GM04504 (cell line): Measurements from ENCODE around the gene MYO3A.

Source experiments
- DNase-seq: peaks from one replicate; pipeline ENCODE4 v3.0.0-alpha.2; 2012; ENCODE audit warnings: low read depth

The MYO3A gene, protein sequence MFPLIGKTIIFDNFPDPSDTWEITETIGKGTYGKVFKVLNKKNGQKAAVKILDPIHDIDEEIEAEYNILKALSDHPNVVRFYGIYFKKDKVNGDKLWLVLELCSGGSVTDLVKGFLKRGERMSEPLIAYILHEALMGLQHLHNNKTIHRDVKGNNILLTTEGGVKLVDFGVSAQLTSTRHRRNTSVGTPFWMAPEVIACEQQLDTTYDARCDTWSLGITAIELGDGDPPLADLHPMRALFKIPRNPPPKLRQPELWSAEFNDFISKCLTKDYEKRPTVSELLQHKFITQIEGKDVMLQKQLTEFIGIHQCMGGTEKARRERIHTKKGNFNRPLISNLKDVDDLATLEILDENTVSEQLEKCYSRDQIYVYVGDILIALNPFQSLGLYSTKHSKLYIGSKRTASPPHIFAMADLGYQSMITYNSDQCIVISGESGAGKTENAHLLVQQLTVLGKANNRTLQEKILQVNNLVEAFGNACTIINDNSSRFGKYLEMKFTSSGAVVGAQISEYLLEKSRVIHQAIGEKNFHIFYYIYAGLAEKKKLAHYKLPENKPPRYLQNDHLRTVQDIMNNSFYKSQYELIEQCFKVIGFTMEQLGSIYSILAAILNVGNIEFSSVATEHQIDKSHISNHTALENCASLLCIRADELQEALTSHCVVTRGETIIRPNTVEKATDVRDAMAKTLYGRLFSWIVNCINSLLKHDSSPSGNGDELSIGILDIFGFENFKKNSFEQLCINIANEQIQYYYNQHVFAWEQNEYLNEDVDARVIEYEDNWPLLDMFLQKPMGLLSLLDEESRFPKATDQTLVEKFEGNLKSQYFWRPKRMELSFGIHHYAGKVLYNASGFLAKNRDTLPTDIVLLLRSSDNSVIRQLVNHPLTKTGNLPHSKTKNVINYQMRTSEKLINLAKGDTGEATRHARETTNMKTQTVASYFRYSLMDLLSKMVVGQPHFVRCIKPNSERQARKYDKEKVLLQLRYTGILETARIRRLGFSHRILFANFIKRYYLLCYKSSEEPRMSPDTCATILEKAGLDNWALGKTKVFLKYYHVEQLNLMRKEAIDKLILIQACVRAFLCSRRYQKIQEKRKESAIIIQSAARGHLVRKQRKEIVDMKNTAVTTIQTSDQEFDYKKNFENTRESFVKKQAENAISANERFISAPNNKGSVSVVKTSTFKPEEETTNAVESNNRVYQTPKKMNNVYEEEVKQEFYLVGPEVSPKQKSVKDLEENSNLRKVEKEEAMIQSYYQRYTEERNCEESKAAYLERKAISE (N-terminal part only)

DNA sequence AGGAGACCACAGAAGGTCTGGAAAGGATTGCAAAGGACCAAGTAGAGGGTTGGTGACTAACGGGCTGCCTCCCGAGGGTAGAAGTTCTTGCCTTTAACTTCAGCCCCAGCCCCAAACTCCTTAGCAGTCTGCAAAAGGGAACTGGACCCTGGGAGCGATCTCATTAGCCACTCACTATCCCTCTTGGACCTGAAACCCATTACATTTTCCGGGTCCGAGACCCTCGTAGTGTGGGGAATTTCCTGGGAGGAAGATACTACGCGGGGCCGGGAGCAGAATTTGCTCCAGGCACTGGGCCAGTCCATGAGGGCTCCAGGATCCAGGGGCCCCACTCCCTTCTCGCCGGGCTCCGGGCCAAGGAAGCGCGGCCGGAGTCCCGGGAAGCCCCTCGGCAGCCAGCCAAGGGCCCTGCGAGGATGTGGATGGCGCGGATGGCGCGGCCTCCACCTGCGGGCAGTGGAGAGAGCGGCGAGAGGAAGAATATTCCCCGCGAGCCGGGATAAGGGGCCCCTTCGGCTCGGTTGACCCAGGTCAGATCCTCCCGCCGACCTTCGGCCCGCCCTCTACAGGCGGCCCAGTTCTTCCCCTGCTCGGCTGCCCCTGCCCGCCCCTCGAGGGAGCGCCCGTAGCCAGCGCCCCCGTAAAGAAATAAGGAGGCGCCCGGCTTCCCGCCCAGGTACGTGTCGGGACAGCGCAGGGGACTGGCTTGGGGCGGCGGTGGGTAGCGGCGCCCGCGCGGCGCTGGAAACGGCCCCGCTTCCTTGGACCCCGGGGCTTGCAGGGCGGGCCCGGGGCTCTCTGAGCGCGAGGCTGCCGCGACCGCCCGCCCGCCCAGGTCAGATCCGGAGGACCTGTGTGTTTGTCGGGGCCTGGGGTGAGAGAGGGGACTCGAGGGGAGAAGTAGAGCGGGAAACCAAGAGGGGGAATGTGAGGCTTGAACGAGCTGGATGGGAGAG is at the start of gene MYO3A:
Gene MYO3A, plus strand, starts transcription at position 577 of the 956 bp plus-strand sequence. CDS start 17,882 bp downstream, outside the sequence.
- no peak for DNase-seq

DNA sequence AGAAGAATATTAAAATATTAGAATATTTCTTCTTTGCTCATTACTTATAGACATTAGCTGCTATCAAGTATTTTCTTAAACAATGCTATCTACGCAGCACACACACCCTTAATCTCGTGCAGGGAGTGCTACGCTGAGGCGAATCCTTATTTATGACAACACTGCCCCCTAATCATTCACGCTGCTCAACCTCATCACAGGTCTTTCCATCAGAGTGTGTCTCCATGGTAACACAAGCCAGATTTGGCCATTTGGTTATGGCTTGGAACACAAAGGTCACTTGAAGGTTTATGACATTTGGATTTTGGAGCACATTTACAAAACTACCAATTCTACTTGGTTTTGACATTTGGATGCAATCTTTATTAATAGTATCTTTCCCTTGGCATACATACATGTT is 45.4 kb upstream of the MYO3A start:
- no peak for DNase-seq

DNA sequence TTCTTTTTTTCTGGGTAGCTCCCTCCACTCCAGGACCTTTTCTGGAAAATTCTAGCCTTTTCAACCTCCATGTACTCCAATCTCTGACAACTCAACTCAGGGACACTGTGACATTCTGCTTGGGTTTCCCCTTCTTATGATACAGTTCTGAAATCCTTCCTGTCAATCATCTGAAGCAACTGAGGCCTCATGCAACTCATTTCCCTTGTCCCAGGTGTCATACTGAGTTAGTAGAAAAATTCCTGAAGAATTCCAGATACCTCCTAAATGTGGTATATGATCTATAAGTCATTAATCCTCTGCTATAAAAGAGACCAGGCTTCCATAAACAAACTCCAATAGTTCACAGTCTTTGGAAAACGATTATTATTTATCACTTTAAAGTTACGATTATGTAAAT is 43.0 kb upstream of the MYO3A start:
- no peak for DNase-seq

DNA sequence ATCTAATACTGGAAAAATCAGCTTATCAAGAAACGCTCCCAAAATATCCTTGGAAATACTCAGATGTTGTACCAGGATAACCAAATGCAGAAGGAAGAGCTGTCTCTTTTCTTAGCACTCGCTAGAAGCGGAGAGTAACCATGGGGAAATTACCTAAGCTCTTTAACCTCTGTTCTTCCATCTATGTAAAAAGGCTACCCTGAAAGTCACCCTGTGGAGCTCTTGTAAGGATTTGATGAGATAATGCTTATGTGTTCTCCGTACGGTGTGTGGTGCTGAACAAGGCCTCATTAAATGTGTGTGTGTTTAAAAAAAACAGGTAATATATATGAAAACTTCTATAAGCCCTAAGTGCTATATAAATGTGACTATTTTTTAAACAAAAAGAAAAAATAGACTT is 38.2 kb upstream of the MYO3A start:
- DNase-seq, result no peak

DNA sequence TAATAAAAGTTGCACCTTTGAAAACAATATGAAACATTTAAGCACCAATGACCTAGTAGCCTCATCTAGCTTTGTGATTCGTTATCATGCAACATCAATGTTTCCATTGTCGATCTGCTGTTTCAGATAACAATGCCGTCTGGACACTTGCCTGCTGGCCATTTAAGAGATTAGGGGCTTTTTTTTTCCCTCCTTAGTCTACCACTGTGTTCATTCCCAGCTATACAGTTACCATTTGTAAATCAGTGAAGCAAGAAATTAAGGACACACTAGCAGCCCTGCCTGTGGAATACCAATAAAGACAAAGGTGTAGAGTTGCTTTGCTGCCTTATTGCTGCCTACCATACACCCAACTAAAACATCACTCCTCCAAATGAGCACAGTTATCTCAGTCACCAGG is 37.6 kb upstream of the MYO3A start:
- no peak for DNase-seq

DNA sequence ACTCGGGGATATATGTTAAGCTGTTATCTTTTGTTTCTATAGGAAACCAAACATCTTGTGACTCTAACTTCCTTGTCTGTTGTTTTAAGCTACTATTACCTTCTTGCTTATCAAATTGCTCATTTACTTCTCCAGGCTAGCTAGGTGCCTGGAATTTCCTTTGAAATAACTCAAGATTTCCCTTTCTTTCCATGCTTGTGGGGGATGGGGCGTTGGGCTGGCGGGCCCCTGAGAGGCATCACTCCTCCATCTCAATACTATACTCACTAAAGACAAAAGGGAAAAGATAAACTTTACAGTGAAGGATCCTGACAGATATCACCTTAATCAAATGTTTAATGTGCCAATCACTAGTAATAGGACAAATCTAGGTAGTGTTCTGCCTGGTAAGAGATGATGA is 34.7 kb upstream of the MYO3A start:
- DNase-seq, result no peak

DNA sequence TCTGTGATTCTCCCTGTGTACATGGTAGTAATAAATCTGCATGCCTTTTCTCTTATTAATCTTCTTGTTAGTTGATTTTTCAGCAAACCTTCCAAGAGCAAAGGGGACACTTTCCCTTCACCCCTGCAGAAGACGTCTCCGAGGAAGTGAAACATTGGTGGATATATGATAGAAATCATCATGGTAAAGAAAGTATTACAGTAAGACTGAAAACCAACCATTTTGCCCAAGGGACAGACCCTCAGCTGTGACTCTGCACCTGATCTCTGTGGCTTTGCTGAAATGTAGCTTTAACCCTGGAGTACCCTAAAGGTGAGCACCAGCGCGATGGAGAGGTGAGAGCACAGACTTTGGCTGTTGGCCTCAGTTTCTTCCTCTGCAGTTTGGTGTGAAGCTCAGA is 32.8 kb upstream of the MYO3A start:
- no peak for DNase-seq

DNA sequence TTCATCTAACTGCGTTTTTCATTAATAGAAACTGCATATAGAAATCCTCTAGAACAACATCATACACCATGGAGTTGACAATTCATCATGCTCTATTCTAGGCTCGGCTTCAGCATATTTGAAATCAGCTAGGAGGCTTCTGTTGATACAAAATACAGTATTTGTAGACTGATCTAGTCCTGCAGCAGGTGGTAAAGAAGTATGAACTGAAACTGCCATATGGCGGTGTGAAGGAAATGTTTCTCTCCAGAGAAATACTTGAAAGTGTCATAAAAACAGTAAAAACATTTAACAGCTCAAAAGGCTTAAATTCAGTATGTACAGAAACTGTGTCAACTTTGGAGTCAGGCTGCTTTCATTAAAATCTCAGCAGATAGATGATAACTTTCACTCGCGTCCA is 32.0 kb upstream of the MYO3A start:
- DNase-seq, result no peak

DNA sequence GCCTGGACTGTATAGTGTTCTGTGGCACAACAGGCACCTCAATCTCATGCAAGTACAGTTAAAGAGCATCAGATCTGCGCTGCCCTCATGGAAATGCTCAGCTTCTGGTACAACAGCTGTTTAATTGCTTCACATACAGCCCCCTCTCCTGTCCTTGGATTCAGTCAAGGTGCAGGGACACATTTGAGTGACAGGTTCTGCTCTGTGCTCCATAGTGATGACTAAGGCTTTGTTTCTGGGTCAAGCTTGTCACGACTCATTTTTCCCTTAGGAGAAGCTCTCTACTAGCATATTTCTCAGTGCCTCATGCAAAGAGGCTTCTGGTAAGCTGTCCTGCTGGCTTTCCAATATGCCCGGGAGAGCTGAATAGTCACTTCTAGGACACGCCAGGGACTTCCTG is 26.8 kb upstream of the MYO3A start:
- DNase-seq, result no peak

DNA sequence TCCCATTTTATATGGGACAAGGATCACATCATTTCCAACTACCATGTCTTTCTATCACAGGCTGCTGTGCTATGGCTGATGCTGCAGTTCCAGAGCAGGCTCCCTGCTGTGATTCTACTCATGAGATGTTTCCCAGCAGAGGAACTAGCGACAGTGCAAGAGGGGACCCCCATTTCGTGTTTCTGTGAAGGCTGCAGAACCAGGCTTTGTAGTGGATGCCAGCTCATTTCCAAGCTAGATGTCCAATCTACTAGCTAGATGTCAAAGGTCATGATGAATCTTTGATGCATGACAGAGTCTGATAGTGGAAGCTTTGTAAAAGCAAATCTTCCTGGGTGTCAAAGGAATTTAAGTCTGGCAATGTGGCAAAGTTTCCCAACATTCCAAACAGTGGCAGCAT is 21.2 kb upstream of the MYO3A start:
- no peak for DNase-seq

DNA sequence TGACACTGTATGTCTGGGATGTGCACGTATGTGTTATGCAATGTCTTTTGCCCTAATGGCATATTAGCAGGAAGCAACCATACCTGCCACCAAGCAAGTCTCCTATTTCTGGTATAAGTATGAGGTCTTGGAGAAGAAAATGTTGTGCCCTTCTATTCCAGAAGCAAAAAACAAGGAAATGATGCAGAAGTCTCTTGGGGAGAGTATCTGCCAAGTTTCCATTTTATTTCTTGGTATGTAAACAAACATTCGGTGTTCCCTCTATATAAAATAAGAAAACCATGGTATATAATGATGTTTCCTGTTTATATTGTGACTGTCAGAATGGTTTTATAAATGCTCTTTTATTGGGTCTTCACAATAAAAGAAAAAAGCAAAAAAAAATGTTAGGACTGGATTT is 19.3 kb upstream of the MYO3A start:
- DNase-seq, result no peak

DNA sequence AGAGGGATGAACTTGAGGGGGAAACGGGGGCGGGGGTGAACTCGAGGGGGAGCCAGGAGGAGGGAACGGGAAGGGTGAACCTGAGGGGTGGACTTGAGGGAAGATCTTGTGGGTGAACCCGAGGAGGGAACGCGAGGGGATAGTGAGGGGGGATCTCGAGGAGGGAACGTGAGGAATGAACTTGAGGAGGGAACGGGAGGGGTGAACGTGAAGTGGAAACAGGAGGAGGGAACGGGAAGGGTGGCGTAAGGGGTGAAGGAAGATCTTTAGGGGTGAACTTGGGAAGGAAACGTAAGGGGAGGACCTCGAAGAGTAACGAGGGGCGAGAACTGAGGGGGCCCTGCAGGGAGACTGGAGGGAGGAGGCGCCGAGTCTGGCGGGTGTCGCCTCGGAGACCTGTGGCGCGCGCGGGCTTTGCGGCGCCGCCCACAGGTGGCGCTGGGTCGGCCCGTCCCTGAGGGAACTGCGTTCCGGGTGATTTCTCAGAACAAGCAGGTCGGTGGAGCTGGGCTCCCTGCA is 651 bp downstream of the MYO3A start:
- DNase-seq, result no peak

DNA sequence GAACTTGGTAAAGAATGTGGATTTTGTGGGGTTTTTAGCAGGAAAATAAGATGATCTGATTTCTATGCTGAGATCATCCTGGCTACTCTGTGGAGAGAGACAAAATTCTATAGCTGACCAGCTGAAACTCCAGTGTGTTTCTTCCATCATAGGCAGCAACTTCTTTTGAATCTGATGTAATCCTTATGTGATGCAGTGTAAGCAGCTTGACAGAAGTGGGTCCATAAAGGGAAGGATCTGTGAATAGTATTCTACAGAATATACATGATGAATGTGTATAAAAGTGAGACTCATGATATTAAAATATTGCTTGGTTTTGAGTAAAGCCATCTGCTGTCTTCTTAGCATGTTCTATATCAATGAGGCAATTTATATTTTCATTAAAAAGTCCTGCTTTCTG is 4.4 kb downstream of the MYO3A start:
- no peak for DNase-seq

DNA sequence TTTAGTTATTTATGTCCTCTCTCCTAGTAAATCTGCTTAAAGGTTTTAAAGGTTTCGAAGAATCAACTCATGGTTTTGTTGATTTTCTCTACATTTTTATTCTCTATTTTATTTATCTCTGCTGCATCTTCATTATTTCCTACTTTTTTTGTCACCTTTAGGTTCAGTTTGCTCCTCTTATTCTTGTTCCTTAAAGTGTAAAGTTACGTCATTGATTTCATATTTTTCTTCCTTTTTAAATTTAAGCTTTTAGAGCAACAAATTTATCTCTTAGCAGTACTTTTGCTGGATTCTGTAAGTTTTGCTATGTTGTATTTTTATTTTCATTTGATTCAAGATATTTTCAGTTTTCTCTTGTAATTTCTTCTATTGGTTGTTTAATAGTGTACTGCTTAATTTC is 10.7 kb downstream of the MYO3A start:
- no peak for DNase-seq

DNA sequence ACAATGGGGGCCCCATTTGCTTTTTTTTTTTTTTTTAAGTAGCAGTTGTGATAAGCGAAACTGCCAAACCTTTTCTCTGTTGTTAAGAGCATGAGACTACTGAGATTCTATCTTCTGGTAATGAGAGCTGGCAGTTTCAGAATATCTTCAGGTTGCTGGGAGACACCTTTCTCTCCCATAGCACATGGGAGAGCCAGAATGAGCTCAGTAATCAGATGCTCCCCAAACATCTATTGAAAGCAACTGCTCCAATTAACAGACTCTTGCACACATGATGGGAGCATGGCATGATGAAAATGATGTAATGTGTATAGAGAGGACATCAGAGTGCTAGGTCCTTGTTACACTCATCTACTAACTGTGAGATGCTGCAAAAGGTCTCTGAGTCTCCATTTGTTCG is 18.8 kb downstream of the MYO3A start:
- no peak for DNase-seq

DNA sequence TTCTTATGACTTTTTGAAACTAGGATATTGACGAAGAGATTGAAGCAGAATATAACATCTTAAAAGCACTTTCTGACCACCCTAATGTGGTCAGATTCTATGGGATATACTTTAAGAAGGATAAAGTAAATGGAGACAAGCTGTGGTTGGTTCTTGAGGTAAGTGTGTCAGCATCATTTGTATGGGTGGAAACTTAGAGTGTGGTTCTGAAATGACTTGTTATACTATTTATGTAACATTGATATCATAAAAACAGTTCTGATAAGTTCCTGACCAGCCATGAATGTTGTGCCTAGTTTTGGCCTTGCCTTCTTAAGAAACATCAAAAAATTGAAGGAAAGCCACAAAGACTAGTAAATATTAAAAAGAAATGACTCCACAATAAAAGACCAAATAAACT is 20.8 kb downstream of the MYO3A start:
- DNase-seq, result no peak

DNA sequence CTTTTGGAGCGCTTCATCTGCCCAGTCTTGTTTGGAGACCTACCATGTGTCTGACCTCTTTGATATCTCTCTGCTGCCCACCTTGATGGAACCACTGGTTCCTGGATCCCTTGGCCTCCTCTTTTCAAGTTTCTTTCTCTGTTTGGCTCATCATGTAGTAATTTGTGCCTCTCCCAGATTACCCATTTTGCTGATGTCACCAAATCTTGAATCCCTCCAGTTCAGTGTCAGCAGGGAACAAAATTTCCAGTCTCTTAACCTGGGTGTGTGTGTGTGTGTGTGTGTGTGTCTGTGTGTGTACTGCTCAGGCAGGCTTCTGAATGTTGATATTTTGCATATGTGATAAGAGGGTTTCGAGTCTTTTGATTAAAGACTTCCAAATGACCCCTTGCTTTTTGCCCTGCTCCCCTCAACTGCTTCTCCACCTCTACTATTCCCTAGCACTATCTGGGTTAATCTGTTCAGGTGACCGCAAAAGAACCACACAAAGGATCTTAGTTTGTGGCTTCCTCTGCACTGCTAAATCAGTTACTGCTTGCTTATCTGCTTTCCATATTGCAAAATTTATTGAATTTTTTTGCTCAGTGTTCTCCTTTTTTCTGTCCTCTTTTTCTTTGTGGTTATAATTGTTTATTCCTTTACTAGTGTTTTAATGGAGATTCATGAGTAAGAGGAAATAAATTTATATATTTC is 25.7 kb downstream of the MYO3A start:
- DNase-seq, result no peak

DNA sequence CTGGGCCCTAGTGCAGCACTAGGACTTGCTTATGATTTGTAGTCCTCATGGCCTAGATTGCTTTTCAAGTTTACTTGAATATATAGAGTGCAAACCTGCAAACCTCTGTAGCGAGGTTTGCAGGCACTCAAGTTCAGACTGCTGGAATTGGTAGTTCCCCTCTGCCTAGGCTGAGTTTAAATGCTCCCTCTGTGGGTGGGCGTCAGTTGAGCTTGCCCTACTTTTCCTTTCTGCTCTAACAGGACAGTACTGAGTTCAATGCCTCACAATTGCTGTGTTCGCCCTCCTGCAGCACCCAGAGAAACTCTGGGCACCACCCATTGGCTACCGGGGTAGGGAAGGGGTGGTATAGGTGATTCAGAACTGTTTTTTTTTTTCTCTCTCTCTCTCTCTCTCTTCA is 31.6 kb downstream of the MYO3A start:
- no peak for DNase-seq

DNA sequence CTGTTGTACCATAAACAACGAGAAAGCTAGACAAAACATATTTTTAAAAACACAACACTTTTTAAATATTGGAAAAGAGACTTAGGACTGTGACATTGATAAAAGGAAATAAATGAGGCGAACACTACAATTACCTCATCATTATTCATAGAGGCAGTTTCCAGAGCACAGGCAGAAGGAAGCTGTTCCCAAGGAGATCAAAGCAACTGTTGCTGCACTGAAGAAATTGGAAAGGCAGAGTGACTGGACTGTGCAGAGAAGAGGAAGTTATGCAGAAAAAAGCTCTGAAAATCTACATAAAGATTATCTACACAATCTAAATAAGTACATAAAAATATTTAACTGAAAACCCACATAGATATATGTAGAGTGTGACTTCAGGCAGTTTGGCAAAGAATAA is 32.8 kb downstream of the MYO3A start:
- DNase-seq, result no peak

DNA sequence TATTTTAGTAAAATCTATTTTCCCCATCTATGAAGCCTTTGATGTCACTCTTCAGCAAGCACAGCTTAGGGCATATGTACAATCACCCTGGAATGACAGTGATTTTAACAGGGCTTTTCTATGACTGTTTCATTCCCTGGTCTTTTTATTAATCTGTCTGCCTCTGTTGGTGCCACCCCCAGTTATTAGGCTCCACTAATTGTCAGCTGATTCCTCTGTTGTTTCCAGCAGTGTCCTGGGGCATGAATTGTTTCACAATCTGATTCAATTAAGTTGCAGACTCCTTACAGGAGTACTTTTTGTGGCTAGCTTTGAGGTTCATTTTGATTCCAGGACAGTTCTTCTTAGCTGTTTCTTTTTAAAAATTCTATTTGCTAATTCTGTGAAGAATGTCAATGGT is 38.6 kb downstream of the MYO3A start:
- no peak for DNase-seq
